Measurements from ENCODE around the gene MED7.

MED7 gene

DNA sequence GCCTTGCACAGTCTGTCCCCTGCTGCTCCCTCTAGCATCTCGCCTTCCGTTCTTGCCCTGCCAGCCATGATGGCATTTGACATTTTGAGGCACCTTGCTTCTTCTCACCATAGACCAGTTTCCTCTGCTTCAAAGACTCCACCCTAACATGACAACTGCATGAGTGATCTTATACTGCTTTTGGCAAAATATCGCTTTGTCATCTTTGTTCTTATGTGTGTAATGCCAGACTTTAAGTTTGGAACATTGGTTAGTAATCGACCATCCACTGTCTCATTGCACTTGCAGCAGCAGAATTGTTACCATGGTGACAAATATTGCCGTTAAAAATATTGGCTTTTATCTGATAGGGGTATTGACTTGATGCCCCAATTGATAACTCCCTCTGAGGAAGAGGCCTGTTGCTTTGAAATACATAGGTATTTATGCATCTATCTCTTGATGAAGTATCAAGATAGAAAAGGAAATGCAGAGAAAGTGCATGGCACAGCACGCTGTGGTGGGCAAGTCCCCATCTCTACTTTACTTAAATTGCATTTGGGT is 16.6 kb upstream of the MED7 start:
- Histone ChIP-seq H3K27me3 (ENCODE audit: control insufficient read depth, insufficient read depth, low read length) (no peaks in the 10 kb centered on the region), H3K9me3 (ENCODE audit: control insufficient read depth, low read length) (no peaks in the 10 kb centered on the region), H3K36me3 (ENCODE audit: control insufficient read depth, insufficient read depth, low read length) (no peaks in the 10 kb centered on the region), H3K4me1 (ENCODE audit: control insufficient read depth, insufficient read depth, low read length) (no peaks in the 10 kb centered on the region), H3K4me3 (ENCODE audit: low read length) (no peak overlapping the region), H3K9ac (ENCODE audit: low read length) (no peak overlapping the region)

DNA sequence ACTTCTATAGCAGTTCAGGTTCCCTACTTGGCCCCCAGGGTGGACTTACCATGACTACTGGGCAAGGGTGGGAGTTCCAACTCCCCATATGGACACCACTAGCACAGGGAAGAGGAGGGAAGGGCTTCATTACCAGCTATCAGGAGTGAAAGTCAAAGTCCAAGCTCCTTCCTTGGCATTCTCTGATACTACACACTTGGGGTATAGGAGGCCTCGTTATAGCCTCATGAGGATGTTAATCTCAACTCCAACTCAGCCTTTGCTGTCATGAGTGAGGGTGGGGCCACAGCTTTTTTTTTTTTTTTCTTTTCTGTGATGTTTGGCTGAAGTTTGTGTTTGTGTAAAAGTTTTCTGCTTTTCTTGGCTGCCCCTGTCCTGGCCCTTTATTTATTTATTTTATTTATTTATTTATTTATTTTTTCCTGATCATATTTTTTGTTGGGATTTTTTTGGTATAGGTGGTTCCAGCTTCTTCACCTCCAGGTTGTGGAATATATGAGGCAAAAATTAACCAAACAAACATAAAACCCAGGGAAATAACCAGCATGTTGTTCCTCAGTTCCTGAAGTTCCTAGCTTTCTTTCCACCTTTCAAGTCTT is 14.7 kb upstream of the MED7 start:
- Histone ChIP-seq H3K9me3 (ENCODE audit: control insufficient read depth, low read length) (no peaks in the 10 kb centered on the region), H3K36me3 (ENCODE audit: control insufficient read depth, insufficient read depth, low read length) (no peaks in the 10 kb centered on the region), H3K4me1 (ENCODE audit: control insufficient read depth, insufficient read depth, low read length) (no peaks in the 10 kb centered on the region), H3K9ac (ENCODE audit: low read length) (no peak overlapping the region), H3K27me3 (ENCODE audit: control insufficient read depth, insufficient read depth, low read length) (no peaks in the 10 kb centered on the region), H3K4me3 (ENCODE audit: low read length) (no peak overlapping the region)

DNA sequence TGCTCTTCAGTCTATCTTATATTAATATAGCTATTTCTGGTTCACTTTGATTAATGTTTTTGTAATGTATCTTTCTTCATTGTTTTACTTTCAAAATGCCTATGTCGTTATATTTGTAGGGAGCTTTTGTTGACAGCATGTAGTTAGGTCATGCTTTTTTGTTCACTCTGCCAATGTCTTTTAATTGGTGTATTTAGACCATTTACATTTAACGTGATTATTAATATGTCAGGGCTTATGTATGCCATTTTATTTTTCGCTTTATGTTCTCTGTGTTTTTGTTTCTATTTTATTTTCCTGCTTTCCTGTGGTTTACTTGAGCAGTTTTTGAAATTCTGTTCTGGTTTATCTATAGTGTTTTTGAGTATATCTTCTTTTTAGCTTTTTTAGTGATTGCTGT is 12.6 kb upstream of the MED7 start:
- Histone ChIP-seq H3K4me3 (ENCODE audit: low read length) (no peak overlapping the region), H3K4me1 (ENCODE audit: control insufficient read depth, insufficient read depth, low read length) (no peaks in the 10 kb centered on the region), H3K27me3 (ENCODE audit: control insufficient read depth, insufficient read depth, low read length) (no peaks in the 10 kb centered on the region), H3K9me3 (ENCODE audit: control insufficient read depth, low read length) (no peaks in the 10 kb centered on the region), H3K9ac (ENCODE audit: low read length) (no peak overlapping the region), H3K36me3 (ENCODE audit: control insufficient read depth, insufficient read depth, low read length) (no peaks in the 10 kb centered on the region)

GRCh38 chr5:157150995-157151394 is 8.3 kb upstream of the MED7 start:
- no peak overlapping the region for H3K9ac ChIP-seq (ENCODE audit: low read length)
- no peaks in the 10 kb centered on the region for H3K36me3 ChIP-seq (ENCODE audit: control insufficient read depth, insufficient read depth, low read length)
- no peaks in the 10 kb centered on the region for H3K27me3 ChIP-seq (ENCODE audit: control insufficient read depth, insufficient read depth, low read length)
- H3K4me1 ChIP-seq (ENCODE audit: control insufficient read depth, insufficient read depth, low read length) = no peaks in the 10 kb centered on the region
- H3K9me3 ChIP-seq (ENCODE audit: control insufficient read depth, low read length) = no peaks in the 10 kb centered on the region
- no peak overlapping the region for H3K4me3 ChIP-seq (ENCODE audit: low read length)

DNA sequence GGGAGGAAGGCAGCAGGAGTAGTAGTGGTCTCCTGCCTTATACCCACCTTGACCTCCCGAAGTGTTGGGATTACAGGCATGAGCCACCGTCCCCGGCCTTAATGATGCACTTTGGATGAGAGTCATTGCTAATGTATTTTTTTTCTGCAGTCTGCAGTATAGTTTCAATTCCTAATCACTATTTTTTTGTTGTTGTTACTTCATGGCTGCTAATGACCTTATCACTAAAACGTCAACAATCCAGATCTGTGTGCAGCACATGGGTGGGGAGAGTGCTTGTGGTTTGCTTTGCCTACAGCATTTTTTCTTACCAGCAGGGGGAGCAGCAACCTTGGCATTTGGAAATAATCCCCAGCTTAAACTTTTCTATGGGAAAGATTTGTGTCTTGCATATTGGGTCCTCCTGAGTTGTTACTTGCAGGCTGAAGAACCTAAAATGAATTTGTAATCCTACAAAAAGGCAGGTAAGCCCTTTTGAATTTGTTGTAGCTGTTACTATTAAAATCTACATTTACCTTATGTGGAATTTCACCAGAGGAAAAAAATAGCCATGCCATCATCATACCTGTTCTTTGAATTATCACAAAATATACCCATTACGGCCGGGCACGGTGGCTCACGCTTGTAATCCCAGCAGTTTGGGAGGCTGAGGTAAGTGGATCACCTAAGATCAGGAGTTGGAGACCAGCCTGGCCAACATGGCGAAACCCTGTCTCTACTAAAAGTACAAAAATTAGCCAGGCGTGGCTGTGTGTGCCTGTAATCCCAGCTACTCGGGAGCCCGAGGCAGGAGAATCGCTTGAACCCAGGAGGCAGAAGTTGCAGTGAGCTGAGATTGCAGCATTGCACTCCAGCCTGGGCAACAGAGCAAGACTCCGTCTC is 6.3 kb upstream of the MED7 start:
- Histone ChIP-seq H3K4me3 (ENCODE audit: low read length) (no peak overlapping the region), H3K4me1 (ENCODE audit: control insufficient read depth, insufficient read depth, low read length) (no peaks in the 10 kb centered on the region), H3K36me3 (ENCODE audit: control insufficient read depth, insufficient read depth, low read length) (no peaks in the 10 kb centered on the region), H3K27me3 (ENCODE audit: control insufficient read depth, insufficient read depth, low read length) (no peaks in the 10 kb centered on the region), H3K9ac (ENCODE audit: low read length) (no peak overlapping the region), H3K9me3 (ENCODE audit: control insufficient read depth, low read length) (no peaks in the 10 kb centered on the region)

- Histone ChIP-seq H3K9me3 (ENCODE audit: control insufficient read depth, low read length) (no peaks in the 10 kb centered on the region), H3K4me1 (ENCODE audit: control insufficient read depth, insufficient read depth, low read length) (peaks cover 9% of the 10 kb centered on the region), H3K4me3 (ENCODE audit: low read length) (peak overlapping the region; percentile 83), H3K27me3 (ENCODE audit: control insufficient read depth, insufficient read depth, low read length) (no peaks in the 10 kb centered on the region), H3K36me3 (ENCODE audit: control insufficient read depth, insufficient read depth, low read length) (no peaks in the 10 kb centered on the region), H3K9ac (ENCODE audit: low read length) (peak overlapping the region; percentile 99)
These were observed 684 bp upstream of the MED7 start for GRCh38 chr5:157143127-157143971.

- no peaks in the 10 kb centered on the region for H3K27me3 ChIP-seq (ENCODE audit: control insufficient read depth, insufficient read depth, low read length)
- H3K9me3 ChIP-seq (ENCODE audit: control insufficient read depth, low read length) = no peaks in the 10 kb centered on the region
- H3K9ac ChIP-seq (ENCODE audit: low read length) = no peak overlapping the region
- H3K4me1 ChIP-seq (ENCODE audit: control insufficient read depth, insufficient read depth, low read length) = peaks cover 9% of the 10 kb centered on the region
- H3K4me3 ChIP-seq (ENCODE audit: low read length) = no peak overlapping the region
- H3K36me3 ChIP-seq (ENCODE audit: control insufficient read depth, insufficient read depth, low read length) = no peaks in the 10 kb centered on the region
These were observed 5.0 kb downstream of the MED7 start for GRCh38 chr5:157137691-157138090.

DNA sequence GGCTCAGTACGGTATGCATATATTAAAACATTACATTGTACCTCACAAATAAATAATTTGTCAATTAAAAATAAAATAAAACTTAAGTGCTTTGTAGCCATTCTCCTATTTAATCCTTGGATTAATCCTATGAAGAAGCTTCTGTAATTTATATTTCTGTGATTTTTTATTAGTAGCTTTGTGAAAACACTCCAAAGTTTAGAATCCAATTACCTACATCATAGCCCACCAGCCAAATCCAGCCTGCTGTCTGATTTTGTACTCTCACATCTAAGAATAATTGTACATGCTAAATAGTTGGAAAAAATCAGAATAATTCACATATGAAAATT is 10.4 kb downstream of the MED7 start:
- Histone ChIP-seq H3K9ac (ENCODE audit: low read length) (no peak overlapping the region), H3K36me3 (ENCODE audit: control insufficient read depth, insufficient read depth, low read length) (no peaks in the 10 kb centered on the region), H3K9me3 (ENCODE audit: control insufficient read depth, low read length) (no peaks in the 10 kb centered on the region), H3K4me3 (ENCODE audit: low read length) (no peak overlapping the region), H3K27me3 (ENCODE audit: control insufficient read depth, insufficient read depth, low read length) (no peaks in the 10 kb centered on the region), H3K4me1 (ENCODE audit: control insufficient read depth, insufficient read depth, low read length) (no peaks in the 10 kb centered on the region)

GRCh38 chr5:157130925-157131324 is 11.7 kb downstream of the MED7 start:
- H3K9ac ChIP-seq (ENCODE audit: low read length) = no peak overlapping the region
- no peak overlapping the region for H3K4me3 ChIP-seq (ENCODE audit: low read length)
- H3K27me3 ChIP-seq (ENCODE audit: control insufficient read depth, insufficient read depth, low read length) = no peaks in the 10 kb centered on the region
- no peaks in the 10 kb centered on the region for H3K9me3 ChIP-seq (ENCODE audit: control insufficient read depth, low read length)
- H3K4me1 ChIP-seq (ENCODE audit: control insufficient read depth, insufficient read depth, low read length) = no peaks in the 10 kb centered on the region
- H3K36me3 ChIP-seq (ENCODE audit: control insufficient read depth, insufficient read depth, low read length) = no peaks in the 10 kb centered on the region

DNA sequence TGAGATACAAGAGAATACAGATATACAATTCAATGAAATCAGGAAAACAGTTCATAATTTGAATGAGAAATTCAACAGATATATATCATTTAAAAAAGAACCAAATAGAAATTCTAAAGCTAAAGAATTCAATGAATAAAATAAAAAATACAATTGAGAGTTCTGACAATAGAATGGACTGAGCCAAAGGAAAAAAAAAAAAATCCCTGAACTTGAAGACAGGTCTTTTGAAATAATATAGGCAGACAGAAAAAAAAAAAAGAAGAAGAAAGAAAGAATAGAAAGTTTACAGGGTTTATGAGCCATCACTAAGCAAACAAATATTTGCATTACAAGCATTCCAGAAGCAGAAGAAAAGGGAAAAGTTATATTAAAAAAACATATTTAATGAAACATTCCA is 21.0 kb downstream of the MED7 start:
- Histone ChIP-seq H3K4me1 (ENCODE audit: control insufficient read depth, insufficient read depth, low read length) (no peaks in the 10 kb centered on the region), H3K9me3 (ENCODE audit: control insufficient read depth, low read length) (no peaks in the 10 kb centered on the region), H3K36me3 (ENCODE audit: control insufficient read depth, insufficient read depth, low read length) (no peaks in the 10 kb centered on the region), H3K9ac (ENCODE audit: low read length) (no peak overlapping the region), H3K4me3 (ENCODE audit: low read length) (no peak overlapping the region), H3K27me3 (ENCODE audit: control insufficient read depth, insufficient read depth, low read length) (no peaks in the 10 kb centered on the region)

GRCh38 chr5:157120102-157120501 is 22.6 kb downstream of the MED7 start:
- Histone ChIP-seq H3K9me3 (ENCODE audit: control insufficient read depth, low read length) (no peaks in the 10 kb centered on the region), H3K36me3 (ENCODE audit: control insufficient read depth, insufficient read depth, low read length) (no peaks in the 10 kb centered on the region), H3K4me1 (ENCODE audit: control insufficient read depth, insufficient read depth, low read length) (no peaks in the 10 kb centered on the region), H3K27me3 (ENCODE audit: control insufficient read depth, insufficient read depth, low read length) (no peaks in the 10 kb centered on the region), H3K4me3 (ENCODE audit: low read length) (no peak overlapping the region), H3K9ac (ENCODE audit: low read length) (no peak overlapping the region)

- no peak overlapping the region for H3K9ac ChIP-seq (ENCODE audit: low read length)
- H3K4me3 ChIP-seq (ENCODE audit: low read length) = no peak overlapping the region
- no peaks in the 10 kb centered on the region for H3K36me3 ChIP-seq (ENCODE audit: control insufficient read depth, insufficient read depth, low read length)
- H3K27me3 ChIP-seq (ENCODE audit: control insufficient read depth, insufficient read depth, low read length) = no peaks in the 10 kb centered on the region
- no peaks in the 10 kb centered on the region for H3K4me1 ChIP-seq (ENCODE audit: control insufficient read depth, insufficient read depth, low read length)
- no peaks in the 10 kb centered on the region for H3K9me3 ChIP-seq (ENCODE audit: control insufficient read depth, low read length)
These were observed 26.1 kb downstream of the MED7 start for GRCh38 chr5:157116483-157116954.
